ENCODE data around the gene PRKG1.
A peak's percentile ranks its signal among the peaks of the same experiment; 100 is the strongest.

PRKG1 gene

GRCh38 chr10:52213321-52213752, 1139.0 kb downstream of the PRKG1 start:
- H3K27ac ChIP-seq = no peak overlapping the region
- no peak for TF ChIP-seq ZFX (IDR thresholded peaks at IDR 0.05; ENCODE audit: borderline replicate concordance)
- TF ChIP-seq, protein P1, sequence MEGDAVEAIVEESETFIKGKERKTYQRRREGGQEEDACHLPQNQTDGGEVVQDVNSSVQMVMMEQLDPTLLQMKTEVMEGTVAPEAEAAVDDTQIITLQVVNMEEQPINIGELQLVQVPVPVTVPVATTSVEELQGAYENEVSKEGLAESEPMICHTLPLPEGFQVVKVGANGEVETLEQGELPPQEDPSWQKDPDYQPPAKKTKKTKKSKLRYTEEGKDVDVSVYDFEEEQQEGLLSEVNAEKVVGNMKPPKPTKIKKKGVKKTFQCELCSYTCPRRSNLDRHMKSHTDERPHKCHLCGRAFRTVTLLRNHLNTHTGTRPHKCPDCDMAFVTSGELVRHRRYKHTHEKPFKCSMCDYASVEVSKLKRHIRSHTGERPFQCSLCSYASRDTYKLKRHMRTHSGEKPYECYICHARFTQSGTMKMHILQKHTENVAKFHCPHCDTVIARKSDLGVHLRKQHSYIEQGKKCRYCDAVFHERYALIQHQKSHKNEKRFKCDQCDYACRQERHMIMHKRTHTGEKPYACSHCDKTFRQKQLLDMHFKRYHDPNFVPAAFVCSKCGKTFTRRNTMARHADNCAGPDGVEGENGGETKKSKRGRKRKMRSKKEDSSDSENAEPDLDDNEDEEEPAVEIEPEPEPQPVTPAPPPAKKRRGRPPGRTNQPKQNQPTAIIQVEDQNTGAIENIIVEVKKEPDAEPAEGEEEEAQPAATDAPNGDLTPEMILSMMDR (IDR thresholded peaks at IDR 0.05) = no peak

GRCh38 chr10:52215745-52216361, 1141.6 kb downstream of the PRKG1 start:
- peak overlapping the region; percentile 59 for H3K27ac ChIP-seq
- TF ChIP-seq, protein P1 (IDR thresholded peaks at IDR 0.05) = peak; percentile 78
- no peak for TF ChIP-seq ZFX (IDR thresholded peaks at IDR 0.05; ENCODE audit: borderline replicate concordance)

- TF ChIP-seq, protein P1 (IDR thresholded peaks at IDR 0.05) = no peak
- TF ChIP-seq ZFX (IDR thresholded peaks at IDR 0.05; ENCODE audit: borderline replicate concordance) = no peak
- H3K27ac ChIP-seq = peak overlapping the region; percentile 59
Measured at GRCh38 chr10:52216852-52217251, 1142.6 kb downstream of the PRKG1 start.

DNA sequence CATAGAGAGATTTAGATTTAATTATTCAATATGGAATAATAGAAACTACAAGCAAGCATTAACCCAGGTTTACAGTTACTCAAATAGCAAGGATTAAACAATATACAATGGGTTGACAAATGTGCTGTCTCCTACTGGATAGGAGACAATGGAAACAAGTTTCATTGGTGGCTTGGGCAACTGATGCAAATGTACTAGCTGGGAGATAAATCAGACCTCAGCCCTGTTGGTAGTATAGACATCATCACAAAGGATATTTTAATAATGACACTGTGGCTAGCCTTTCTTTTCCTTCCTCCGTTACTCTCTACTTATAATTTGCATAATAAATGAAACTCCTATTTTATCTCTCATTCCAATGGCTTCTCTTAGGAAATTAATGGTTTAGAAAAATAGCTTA, 1143.2 kb downstream of the PRKG1 start:
- TF ChIP-seq ZFX (IDR thresholded peaks at IDR 0.05; ENCODE audit: borderline replicate concordance) = no peak
- TF ChIP-seq, protein P1 (IDR thresholded peaks at IDR 0.05) = no peak
- H3K27ac ChIP-seq = peak overlapping the region; percentile 59; the same call in 1 of the 2 replicates

- TF ChIP-seq, protein P1 (IDR thresholded peaks at IDR 0.05) = no peak
- TF ChIP-seq ZFX (IDR thresholded peaks at IDR 0.05; ENCODE audit: borderline replicate concordance) = no peak
- no peak overlapping the region for H3K27ac ChIP-seq
Measured at GRCh38 chr10:52220947-52221346, 1146.7 kb downstream of the PRKG1 start.

GRCh38 chr10:52221923-52222322, 1147.6 kb downstream of the PRKG1 start:
- TF ChIP-seq, protein P1 (IDR thresholded peaks at IDR 0.05) = no peak
- no peak for TF ChIP-seq ZFX (IDR thresholded peaks at IDR 0.05; ENCODE audit: borderline replicate concordance)
- no peak overlapping the region for H3K27ac ChIP-seq

GRCh38 chr10:52226197-52226847, 1152.0 kb downstream of the PRKG1 start:
- no peak overlapping the region for H3K27ac ChIP-seq
- TF ChIP-seq, protein P1 (IDR thresholded peaks at IDR 0.05) = no peak
- no peak for TF ChIP-seq ZFX (IDR thresholded peaks at IDR 0.05; ENCODE audit: borderline replicate concordance)
